H9 (cell line): Measurements from ENCODE around the gene NPLOC4. TPM values are rescaled to one million over a fixed set of nuclear protein-coding genes. Genes with fewer than 3 reads are reported as not detected.

Experiments
- DNase-seq: peaks from one replicate; pipeline ENCODE4 v3.0.0-alpha.2; 2017
- H2AFZ ChIP-seq: one replicate; pipeline ENCODE4 v1.6.1; 2013; ENCODE audit warnings: mild to moderate bottlenecking, low read length, control low read depth, moderate library complexity
- H2AK5ac ChIP-seq: 2 replicates; pipeline ENCODE4 v1.6.1; 2013; ENCODE audit warnings: low read length, control low read depth, mixed read lengths; ENCODE audit not compliant: insufficient read length
- H2BK120ac ChIP-seq: one replicate; pipeline ENCODE4 v1.6.1; 2013; ENCODE audit warnings: low read depth, mild to moderate bottlenecking, low read length, control low read depth, inconsistent platforms; ENCODE audit not compliant: poor library complexity, severe bottlenecking
- H2BK12ac ChIP-seq: 2 replicates; pipeline ENCODE4 v1.6.1; 2013; ENCODE audit warnings: low read length, control low read depth, mixed read lengths, low read depth; ENCODE audit not compliant: insufficient read length
- H2BK15ac ChIP-seq: 2 replicates; pipeline ENCODE4 v1.6.1; 2013; ENCODE audit warnings: low read depth, low read length, control low read depth
- H2BK20ac ChIP-seq: one replicate; pipeline ENCODE4 v1.6.1; 2013; ENCODE audit warnings: low read depth, mild to moderate bottlenecking, low read length, control low read depth, inconsistent platforms; ENCODE audit not compliant: poor library complexity, severe bottlenecking
- H2BK5ac ChIP-seq: 2 replicates; pipeline ENCODE4 v1.6.1; 2013; ENCODE audit warnings: low read length, control low read depth, mixed read lengths; ENCODE audit not compliant: insufficient read length
- H3K14ac ChIP-seq: 2 replicates; pipeline ENCODE4 v1.6.1; 2013; ENCODE audit warnings: low read length, control low read depth; ENCODE audit not compliant: insufficient read depth
- H3K18ac ChIP-seq: 2 replicates; pipeline ENCODE4 v1.6.1; 2013; ENCODE audit warnings: low read depth, mild to moderate bottlenecking, mixed read lengths, low read length, control low read depth; ENCODE audit not compliant: insufficient read length
- H3K23ac ChIP-seq: 2 replicates; pipeline ENCODE4 v1.6.1; 2013; ENCODE audit warnings: low read length, control low read depth, mixed read lengths, low read depth; ENCODE audit not compliant: insufficient read length
- H3K23me2 ChIP-seq: 2 replicates; pipeline ENCODE4 v1.6.1; 2013; ENCODE audit warnings: low read depth, mild to moderate bottlenecking, mixed read lengths, low read length, control low read depth; ENCODE audit not compliant: insufficient read length, poor library complexity, severe bottlenecking
- H3K27ac ChIP-seq: 2 replicates; pipeline ENCODE4 v1.5.1; 2013; ENCODE audit warnings: low read length, control low read depth, mixed read lengths, low read depth; ENCODE audit not compliant: insufficient read length
- H3K27me3 ChIP-seq: 2 replicates; pipeline ENCODE4 v1.6.1; 2013; ENCODE audit warnings: low read length, control low read depth, inconsistent platforms; ENCODE audit not compliant: insufficient read depth
- H3K4ac ChIP-seq: 2 replicates; pipeline ENCODE4 v1.6.1; 2013; ENCODE audit warnings: low read depth, mild to moderate bottlenecking, control low read depth, inconsistent platforms, low read length, moderate library complexity
- H3K4me1 ChIP-seq: 2 replicates; pipeline ENCODE4 v1.6.1; 2013; ENCODE audit warnings: low read length, control low read depth, inconsistent platforms; ENCODE audit not compliant: insufficient read depth
- H3K4me2 ChIP-seq: 2 replicates; pipeline ENCODE4 v1.6.1; 2013; ENCODE audit warnings: low read length, control low read depth, mixed read lengths; ENCODE audit not compliant: insufficient read length, insufficient read depth
- H3K56ac ChIP-seq: 2 replicates; pipeline ENCODE4 v1.6.1; 2013; ENCODE audit warnings: low read depth, mild to moderate bottlenecking, mixed read lengths, low read length, control low read depth; ENCODE audit not compliant: insufficient read length
- H3K79me1 ChIP-seq: 2 replicates; pipeline ENCODE4 v1.6.1; 2013; ENCODE audit warnings: low read depth, mild to moderate bottlenecking, moderate library complexity, low read length, control low read depth, inconsistent platforms; ENCODE audit not compliant: insufficient read depth, poor library complexity, severe bottlenecking
- H3K79me2 ChIP-seq: 2 replicates; pipeline ENCODE4 v1.6.1; 2013; ENCODE audit warnings: low read length, control low read depth, inconsistent platforms; ENCODE audit not compliant: insufficient read depth
- H3K9ac ChIP-seq: 2 replicates; pipeline ENCODE4 v1.6.1; 2013; ENCODE audit warnings: low read length, control low read depth, mixed read lengths; ENCODE audit not compliant: insufficient read length; ENCODE audit errors: extremely low read depth
- H3K9me3 ChIP-seq: one replicate; pipeline ENCODE4 v1.6.1; 2013; ENCODE audit warnings: low read depth, low read length, inconsistent platforms; ENCODE audit not compliant: control insufficient read depth
- H3T11ph ChIP-seq: one replicate; pipeline ENCODE4 v1.6.1; 2013; ENCODE audit warnings: mild to moderate bottlenecking, low read length, control low read depth, inconsistent platforms
- H4K20me1 ChIP-seq: one replicate; pipeline ENCODE4 v1.6.1; 2013; ENCODE audit not compliant: control insufficient read depth, insufficient read length, insufficient read depth
- H4K5ac ChIP-seq: 2 replicates; pipeline ENCODE4 v1.6.1; 2013; ENCODE audit warnings: low read depth, mild to moderate bottlenecking, mixed read lengths, low read length, control low read depth; ENCODE audit not compliant: insufficient read length
- H4K8ac ChIP-seq: replicated peaks from 2 replicates; pipeline ENCODE4 v1.6.1; 2013; ENCODE audit warnings: low read length, control low read depth, mixed read lengths, low read depth; ENCODE audit not compliant: insufficient read length
- H4K91ac ChIP-seq: 2 replicates; pipeline ENCODE4 v1.6.1; 2013; ENCODE audit warnings: low read depth, mild to moderate bottlenecking, moderate library complexity, mixed read lengths, low read length, control low read depth; ENCODE audit not compliant: insufficient read length
- H3K27ac Mint-ChIP-seq, 3 experiments: 2 replicates in 2 of 3; 3 replicates in 1 of 3; pipeline ENCODE4 v1.8.0; 2020 to 2021; ENCODE audit warnings: mixed read lengths in 3 of 3, mild to moderate bottlenecking in 1 of 3, moderate library complexity in 1 of 3
- H3K27me3 Mint-ChIP-seq: 2 replicates; pipeline ENCODE4 v1.8.0; 2021; ENCODE audit warnings: low read depth, mild to moderate bottlenecking, moderate library complexity, mixed read lengths
- H3K36me3 Mint-ChIP-seq, 3 experiments: 2 replicates in 2 of 3; 3 replicates in 1 of 3; pipeline ENCODE4 v1.8.0; 2020 to 2021; ENCODE audit warnings: low read depth in 3 of 3, mixed read lengths in 3 of 3; ENCODE audit not compliant: insufficient read depth in 1 of 3
- H3K4me1 Mint-ChIP-seq, 2 experiments: 2 replicates each; pipeline ENCODE4 v1.8.0; 2020; ENCODE audit warnings: mixed read lengths in 2 of 2
- H3K4me3 Mint-ChIP-seq, 2 experiments: 2 replicates in 1 of 2; 3 replicates in 1 of 2; pipeline ENCODE4 v1.8.0; 2020 to 2021; ENCODE audit warnings: mild to moderate bottlenecking in 2 of 2, mixed read lengths in 2 of 2, moderate library complexity in 1 of 2
- H3K9me3 Mint-ChIP-seq, 2 experiments: 2 replicates in 1 of 2; 3 replicates in 1 of 2; pipeline ENCODE4 v1.8.0; 2020; ENCODE audit warnings: mild to moderate bottlenecking in 2 of 2, mixed read lengths in 2 of 2, moderate library complexity in 1 of 2
- CTCF ChIP-seq: fragments of 200-600 bp; sonication (generic); conservative IDR thresholded peaks from 3 replicates; pipeline ENCODE4 v1.8.0; 2021; ENCODE audit warnings: antibody characterized with exemption, mild to moderate bottlenecking
- WGBS: extraction: QIAGEN DNeasy Blood & Tissue Kit; methylation state at CpG from one replicate; pipeline ENCODE4 v1.1.7; 2013; ENCODE audit warnings: missing lambda C conversion rate, low lambda C conversion rate, mixed read lengths; ENCODE audit not compliant: insufficient read length; ENCODE audit errors: extremely low coverage; 5-methylcytosine and 5-hydroxymethylcytosine counted together
- total RNA-seq: library from RNA; stranded (reverse); gene quantifications from 2 replicates; pipeline ENCODE4 v1.2.1, GENCODE V29; 2021

The NPLOC4 gene
- total RNA-seq, 1 experiment from 2014 or later = 103 TPM

GRCh38 chr17:81537343-81537855, 99.5 kb downstream of the NPLOC4 start:
- Mint-ChIP-seq H3K4me3 (no peak overlapping the region; a peak in 1 of 5 replicates), H3K36me3 (peaks cover 5 to 14% (median 8%) of the 10 kb centered on the region in 3 experiments; a peak in 6 of 7 replicates), H3K4me1 (0 out of 4 replicates have a peak, but pooled peaks cover 5 to 7% of the 10 kb centered on the region in 2 experiments), H3K9me3 (no peaks in the 10 kb centered on the region; a peak in 1 of 5 replicates), H3K27ac (no peak overlapping the region; a peak in 1 of 7 replicates), H3K27me3 (peaks cover 27% of the 10 kb centered on the region)
- Histone ChIP-seq H3K79me1 (no peaks in the 10 kb centered on the region), H3K56ac (no peak overlapping the region), H3K9me3 (no peaks in the 10 kb centered on the region), H3K79me2 (no peaks in the 10 kb centered on the region), H2AK5ac (no peak overlapping the region), H3K14ac (no peak overlapping the region), H3K18ac (peak overlapping the region; percentile 32), H2AFZ (no peak overlapping the region), H4K5ac (no peak overlapping the region), H2BK120ac (no peak overlapping the region), H3K4me2 (peak overlapping the region; percentile 17), H3K23me2 (peaks cover 5% of the 10 kb centered on the region), H4K20me1 (peaks cover 4% of the 10 kb centered on the region), H3T11ph (no peak overlapping the region), H2BK20ac (no peak overlapping the region), H2BK5ac (no peak overlapping the region), H3K27me3 (peaks cover 7% of the 10 kb centered on the region; the same call in 1 of the 2 replicates), H4K8ac (no peak overlapping the region), H3K4me1 (no peaks in the 10 kb centered on the region), H3K23ac (no peak overlapping the region), H2BK15ac (no peak overlapping the region), H3K9ac (no peak overlapping the region), H3K4ac (no peak overlapping the region), H2BK12ac (no peak overlapping the region), H3K27ac (no peak overlapping the region), H4K91ac (no peak overlapping the region)
- no CpG with 5 or more reads among the region's 17 CpGs for WGBS
- peak; percentile 84 for TF ChIP-seq CTCF
- DNase-seq = peak; percentile 94
